Neuronal stem cell (in vitro differentiated cells): ENCODE measurements around the gene CD59.

Experiments
- DNase-seq: peaks from one replicate; pipeline ENCODE4 v3.0.0-alpha.2; 2013; ENCODE audit warnings: low spot score
- H2AFZ ChIP-seq: one replicate; pipeline ENCODE4 v1.6.1; 2013; ENCODE audit warnings: mild to moderate bottlenecking, low read length, inconsistent platforms
- H2AK5ac ChIP-seq: 2 replicates; pipeline ENCODE4 v1.6.1; 2013; ENCODE audit warnings: low read depth, mild to moderate bottlenecking, inconsistent platforms, low read length, moderate library complexity, mixed read lengths
- H2BK120ac ChIP-seq: 2 replicates; pipeline ENCODE4 v1.6.1; 2013; ENCODE audit warnings: low read depth, mild to moderate bottlenecking, inconsistent platforms, low read length, moderate library complexity, mixed read lengths
- H2BK12ac ChIP-seq: one replicate; pipeline ENCODE4 v1.6.1; 2013; ENCODE audit warnings: low read length, inconsistent platforms
- H2BK15ac ChIP-seq: 2 replicates; pipeline ENCODE4 v1.6.1; 2013; ENCODE audit warnings: mild to moderate bottlenecking, low read length, inconsistent platforms, mixed read lengths
- H2BK5ac ChIP-seq: one replicate; pipeline ENCODE4 v1.6.1; 2013; ENCODE audit warnings: inconsistent platforms, mild to moderate bottlenecking, low read length, moderate library complexity
- H3K14ac ChIP-seq: one replicate; pipeline ENCODE4 v1.6.1; 2013; ENCODE audit warnings: low read length, inconsistent platforms
- H3K18ac ChIP-seq: 2 replicates; pipeline ENCODE4 v1.6.1; 2013; ENCODE audit warnings: low read length, inconsistent platforms
- H3K23ac ChIP-seq: 2 replicates; pipeline ENCODE4 v1.6.1; 2013; ENCODE audit warnings: low read depth, mild to moderate bottlenecking, mixed read lengths, low read length, inconsistent platforms; ENCODE audit not compliant: poor library complexity
- H3K27ac ChIP-seq: replicated peaks from 3 replicates; pipeline ENCODE4 v1.5.1; 2013; ENCODE audit warnings: low read length, inconsistent platforms
- H3K27me3 ChIP-seq, 3 experiments: 2 replicates each; pipeline ENCODE4 v1.6.1; 2013; ENCODE audit warnings: low read length in 3 of 3, mild to moderate bottlenecking in 2 of 3, inconsistent platforms in 1 of 3, low read depth in 1 of 3, mixed read lengths in 1 of 3, moderate library complexity in 1 of 3; ENCODE audit not compliant: control insufficient read depth in 3 of 3, insufficient read depth in 3 of 3
- H3K36me3 ChIP-seq, 2 donors: replicated peaks in 1 of 2; 2 replicates each; pipeline ENCODE4 v1.6.1; 2013; ENCODE audit warnings: low read length in 2 of 2; ENCODE audit not compliant: control insufficient read depth in 2 of 2, insufficient read depth in 2 of 2
- H3K4ac ChIP-seq: 2 replicates; pipeline ENCODE4 v1.6.1; 2013; ENCODE audit warnings: inconsistent platforms, mild to moderate bottlenecking, low read length, moderate library complexity
- H3K4me1 ChIP-seq, 2 donors: 1 replicate in 1 of 2; 2 replicates in 1 of 2; pipeline ENCODE4 v1.6.1; 2013; ENCODE audit warnings: low read length in 2 of 2, low read depth in 1 of 2; ENCODE audit not compliant: control insufficient read depth in 2 of 2, insufficient read depth in 1 of 2
- H3K4me2 ChIP-seq: one replicate; pipeline ENCODE4 v1.6.1; 2013; ENCODE audit warnings: mild to moderate bottlenecking, low read length, inconsistent platforms; ENCODE audit not compliant: insufficient read depth, poor library complexity, severe bottlenecking
- H3K4me3 ChIP-seq, 2 donors: 2 replicates each; pipeline ENCODE4 v1.5.1; 2013; ENCODE audit warnings: low read length in 2 of 2, mild to moderate bottlenecking in 2 of 2, inconsistent platforms in 1 of 2, moderate library complexity in 1 of 2
- H3K79me1 ChIP-seq: one replicate; pipeline ENCODE4 v1.6.1; 2013; ENCODE audit warnings: low read depth, mild to moderate bottlenecking, inconsistent platforms, low read length, moderate library complexity
- H3K9ac ChIP-seq: one replicate; pipeline ENCODE4 v1.6.1; 2013; ENCODE audit warnings: mild to moderate bottlenecking, low read depth, low read length, inconsistent platforms; ENCODE audit not compliant: poor library complexity
- H3K9me3 ChIP-seq, 2 donors: replicated peaks in 1 of 2; 2 replicates each; pipeline versions ENCODE3 to v1.6.1; 2013; ENCODE audit warnings: low read length in 2 of 2, mild to moderate bottlenecking in 2 of 2, inconsistent platforms in 1 of 2, low read depth in 1 of 2, mixed read lengths in 1 of 2, moderate library complexity in 1 of 2; ENCODE audit not compliant: control insufficient read depth in 2 of 2, insufficient read depth in 1 of 2
- H4K8ac ChIP-seq: one replicate; pipeline ENCODE4 v1.6.1; 2013; ENCODE audit warnings: low read depth, mild to moderate bottlenecking, inconsistent platforms, low read length, moderate library complexity
- H4K91ac ChIP-seq: one replicate; pipeline ENCODE4 v1.6.1; 2013; ENCODE audit warnings: low read length, low read depth, mild to moderate bottlenecking, inconsistent platforms; ENCODE audit not compliant: poor library complexity
- WGBS, 2 donors: extraction: QIAGEN DNeasy Blood & Tissue Kit; methylation state at CpG; one replicate each; pipeline ENCODE4 v1.1.7; 2013; ENCODE audit warnings: missing lambda C conversion rate in 2 of 2, mixed read lengths in 1 of 2; ENCODE audit not compliant: insufficient read length in 2 of 2, insufficient replicate concordance in 1 of 2; ENCODE audit errors: extremely low coverage in 2 of 2; 5-methylcytosine and 5-hydroxymethylcytosine counted together

CD59 gene

GRCh38 chr11:33668468-33668825 lies 67.8 kb downstream of the CD59 start:
- Histone ChIP-seq H2AFZ (peak overlapping the region; percentile 20), H3K4me1 (peaks cover 0 to 32% of the 10 kb centered on the region in 2 donors), H3K23ac (no peak overlapping the region), H4K8ac (no peak overlapping the region), H2AK5ac (no peak overlapping the region), H3K27me3 (no peaks in the 10 kb centered on the region), H3K4me3 (no peak overlapping the region), H3K14ac (no peak overlapping the region), H3K27ac (no peak overlapping the region), H2BK120ac (no peak overlapping the region), H4K91ac (no peak overlapping the region), H3K18ac (no peak overlapping the region), H3K9ac (no peak overlapping the region), H3K9me3 (peaks cover 0 to 10% of the 10 kb centered on the region in 2 donors), H3K36me3 (peaks cover 0 to 4% of the 10 kb centered on the region in 2 donors), H2BK15ac (no peak overlapping the region), H2BK12ac (no peak overlapping the region), H3K4me2 (no peak overlapping the region), H3K79me1 (no peaks in the 10 kb centered on the region), H2BK5ac (no peak overlapping the region), H3K4ac (no peak overlapping the region)
- DNase-seq: no peak
- WGBS, 2 donors: no CpG with 5 or more reads among the region's 6 CpGs

GRCh38 chr11:33667819-33668467 lies 68.3 kb downstream of the CD59 start:
- peaks cover 0 to 32% of the 10 kb centered on the region in 2 donors for H3K4me1 ChIP-seq
- H3K4me2 ChIP-seq: no peak overlapping the region
- no peak overlapping the region for H2AK5ac ChIP-seq
- no peak overlapping the region for H3K4ac ChIP-seq
- H3K18ac ChIP-seq: peak overlapping the region; percentile 32
- H3K36me3 ChIP-seq: peaks cover 0 to 4% of the 10 kb centered on the region in 2 donors
- H2BK5ac ChIP-seq: no peak overlapping the region
- H3K27me3 ChIP-seq: no peaks in the 10 kb centered on the region
- H3K79me1 ChIP-seq: no peaks in the 10 kb centered on the region
- no peak overlapping the region for H4K8ac ChIP-seq
- no CpG with 5 or more reads among the region's 18 CpGs for WGBS, 2 donors
- H2BK15ac ChIP-seq: no peak overlapping the region
- peaks cover 0 to 10% of the 10 kb centered on the region in 2 donors for H3K9me3 ChIP-seq
- H3K4me3 ChIP-seq: no peak overlapping the region
- H2AFZ ChIP-seq: no peak overlapping the region
- no peak for DNase-seq
- no peak overlapping the region for H3K27ac ChIP-seq
- H2BK120ac ChIP-seq: no peak overlapping the region
- no peak overlapping the region for H4K91ac ChIP-seq
- peak overlapping the region; percentile 26 for H3K23ac ChIP-seq
- no peak overlapping the region for H2BK12ac ChIP-seq
- no peak overlapping the region for H3K14ac ChIP-seq
- no peak overlapping the region for H3K9ac ChIP-seq

GRCh38 chr11:33665350-33666106 lies 70.7 kb downstream of the CD59 start:
- Histone ChIP-seq H2BK15ac (no peak overlapping the region), H3K36me3 (peaks cover 0 to 4% of the 10 kb centered on the region in 2 donors), H3K4me1 (peaks cover 0 to 22% of the 10 kb centered on the region in 2 donors), H3K9ac (no peak overlapping the region), H4K91ac (no peak overlapping the region), H2AK5ac (no peak overlapping the region), H2BK5ac (no peak overlapping the region), H3K4ac (no peak overlapping the region), H3K14ac (no peak overlapping the region), H3K79me1 (no peaks in the 10 kb centered on the region), H3K23ac (peak overlapping the region; percentile 48), H4K8ac (no peak overlapping the region), H3K4me2 (no peak overlapping the region), H2BK120ac (no peak overlapping the region), H3K18ac (no peak overlapping the region), H3K27me3 (no peaks in the 10 kb centered on the region), H2BK12ac (no peak overlapping the region), H3K4me3 (no peak overlapping the region), H3K27ac (no peak overlapping the region), H2AFZ (no peak overlapping the region), H3K9me3 (peaks cover 0 to 10% of the 10 kb centered on the region in 2 donors)
- WGBS, 2 donors: no CpG with 5 or more reads among the region's 6 CpGs
- no peak for DNase-seq

- no peak overlapping the region for H3K9ac ChIP-seq
- H2BK5ac ChIP-seq: no peak overlapping the region
- WGBS, 2 donors: no CpG with 5 or more reads among the region's 4 CpGs
- no peak for DNase-seq
- peaks cover 0 to 17% of the 10 kb centered on the region in 2 donors for H3K4me1 ChIP-seq
- H2BK12ac ChIP-seq: no peak overlapping the region
- H2BK120ac ChIP-seq: no peak overlapping the region
- H3K4me3 ChIP-seq: no peak overlapping the region
- H3K27me3 ChIP-seq: no peaks in the 10 kb centered on the region
- no peak overlapping the region for H3K27ac ChIP-seq
- no peaks in the 10 kb centered on the region for H3K79me1 ChIP-seq
- peaks cover 0 to 10% of the 10 kb centered on the region in 2 donors for H3K9me3 ChIP-seq
- H2AFZ ChIP-seq: no peak overlapping the region
- H2AK5ac ChIP-seq: no peak overlapping the region
- H4K91ac ChIP-seq: no peak overlapping the region
- no peak overlapping the region for H3K23ac ChIP-seq
- peaks cover 0 to 4% of the 10 kb centered on the region in 2 donors for H3K36me3 ChIP-seq
- H3K14ac ChIP-seq: no peak overlapping the region
- no peak overlapping the region for H3K4me2 ChIP-seq
- no peak overlapping the region for H4K8ac ChIP-seq
- no peak overlapping the region for H3K18ac ChIP-seq
- no peak overlapping the region for H3K4ac ChIP-seq
- no peak overlapping the region for H2BK15ac ChIP-seq
These were observed 71.4 kb downstream of the CD59 start for GRCh38 chr11:33664827-33665226.
